GM21515 (cell line): ENCODE results near the gene KRT36.

ENCODE experiments used
- ATAC-seq: cut with Tn5 transposase; IDR thresholded peaks from one replicate; pipeline ENCODE4 v1.9.1; 2021; ENCODE audit not compliant: unreplicated experiment

Gene KRT36

DNA sequence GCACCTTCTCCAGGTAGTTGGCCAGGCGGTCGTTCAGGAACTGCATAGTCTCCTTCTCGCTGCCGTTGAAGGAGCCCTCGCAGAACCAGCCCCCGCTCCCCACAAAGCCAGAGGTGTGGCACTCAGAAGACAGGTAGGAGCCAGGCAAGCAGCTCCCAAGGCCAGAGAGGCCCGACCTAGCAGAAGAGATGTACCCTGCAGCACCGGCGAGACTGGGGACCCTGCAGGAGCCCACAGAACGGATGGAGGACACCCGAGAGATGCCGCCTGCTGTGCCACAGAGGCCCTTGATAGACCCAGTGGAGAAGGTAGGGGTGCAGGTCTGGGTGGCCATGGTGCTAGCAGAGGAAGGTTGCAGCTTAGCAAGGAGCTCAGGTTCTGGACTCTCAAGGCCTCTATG lies at the start of gene KRT36:
Gene KRT36, minus strand, starts transcription at position 380 of the 400 bp plus-strand sequence. Its CDS starts 46 bp downstream, at position 334.
- ATAC-seq = no peak

- no peak for ATAC-seq
Measured at GRCh38 chr17:41539071-41539492, 49.4 kb upstream of the KRT36 start.

GRCh38 chr17:41538565-41538991 lies 48.9 kb upstream of the KRT36 start:
- ATAC-seq = no peak

- no peak for ATAC-seq
Measured at GRCh38 chr17:41537990-41538389, 48.3 kb upstream of the KRT36 start.

GRCh38 chr17:41537614-41537954 lies 47.9 kb upstream of the KRT36 start:
- no peak for ATAC-seq

GRCh38 chr17:41536741-41537613 lies 47.3 kb upstream of the KRT36 start:
- ATAC-seq = no peak

DNA sequence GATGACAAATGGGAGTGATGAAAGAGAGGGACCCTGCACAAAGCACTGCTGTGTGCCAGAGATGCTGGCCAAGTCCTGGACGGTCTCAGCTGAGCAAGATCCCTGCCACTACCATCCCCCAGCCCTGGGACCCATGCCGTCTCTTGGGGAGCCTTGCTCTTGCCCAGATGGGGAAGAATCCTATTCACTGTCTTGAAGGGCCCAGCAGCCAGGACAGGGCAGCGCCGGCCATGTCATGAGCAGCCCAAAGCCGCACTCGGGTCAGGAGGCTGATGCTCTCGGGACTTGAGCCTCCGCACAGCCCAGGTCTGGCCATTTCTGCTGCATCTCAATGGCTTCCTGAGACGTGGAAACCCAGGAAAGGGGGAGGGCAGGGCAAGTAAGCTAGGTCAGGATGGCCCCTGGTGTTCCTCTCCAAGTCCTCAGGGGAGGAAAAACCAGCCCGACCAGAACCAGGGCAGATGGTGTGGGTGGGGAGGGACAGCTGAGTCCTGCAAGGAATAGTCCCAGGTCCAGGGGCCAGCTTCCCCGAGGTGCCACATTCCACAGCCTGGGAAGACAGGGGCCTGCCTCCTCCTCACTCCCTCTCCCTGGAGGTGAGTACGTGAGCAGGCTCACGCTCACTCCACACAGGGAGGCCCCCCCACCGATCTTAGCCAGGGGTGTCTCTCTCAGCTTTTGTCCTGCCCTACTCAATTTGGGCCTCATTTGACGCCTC lies 46.2 kb upstream of the KRT36 start:
- no peak for ATAC-seq

DNA sequence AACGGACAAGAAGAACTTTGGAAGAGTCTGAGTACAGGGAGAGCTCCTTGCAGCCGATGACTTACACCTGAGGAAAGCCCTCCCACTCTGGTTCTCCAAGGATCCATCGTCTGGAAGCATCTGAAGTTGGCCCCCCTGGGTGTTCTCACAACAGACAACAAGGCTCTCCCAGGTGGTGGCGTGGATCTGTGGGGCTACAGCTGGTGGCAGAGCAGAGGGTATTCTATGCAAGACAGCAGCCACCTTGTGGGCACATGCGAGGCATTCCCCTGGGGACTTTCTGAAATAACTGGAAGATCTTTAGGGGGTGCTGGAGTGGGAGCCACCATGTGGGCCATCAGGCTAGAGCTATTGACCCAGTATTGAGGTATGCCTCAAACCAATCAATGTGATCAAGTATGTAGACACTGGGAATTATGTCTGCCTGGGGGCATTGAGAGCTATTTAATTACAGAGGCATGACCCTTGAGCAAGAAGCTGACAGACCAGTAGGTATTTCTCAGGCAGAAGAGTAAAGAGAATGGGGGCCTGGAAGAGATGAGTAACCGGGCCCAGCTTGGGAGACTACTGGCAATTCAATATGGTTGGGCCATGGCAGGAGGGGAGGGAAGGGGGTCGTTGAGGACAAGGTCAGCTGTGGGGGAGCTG lies 45.3 kb upstream of the KRT36 start:
- no peak for ATAC-seq

DNA sequence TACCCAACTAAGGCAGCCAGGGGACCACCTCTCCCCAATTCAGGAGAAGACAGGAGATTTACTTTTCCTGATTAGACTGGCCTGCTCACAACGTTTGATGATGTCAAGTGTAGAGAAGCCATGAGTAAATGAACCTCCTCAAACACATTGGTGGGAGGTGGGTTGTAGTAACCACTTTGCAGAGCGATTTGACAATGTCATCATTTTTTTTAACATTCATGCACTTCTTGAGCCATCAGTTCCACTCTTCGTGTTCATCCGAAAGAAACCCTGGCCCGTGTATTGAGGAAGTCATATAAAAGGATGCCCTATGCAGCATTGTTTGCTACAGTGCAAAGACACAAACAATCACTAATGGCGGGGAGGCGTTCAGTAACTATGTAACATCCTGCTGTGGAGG lies 43.9 kb upstream of the KRT36 start:
- ATAC-seq = no peak

- no peak for ATAC-seq
Measured at GRCh38 chr17:41532947-41533570, 43.3 kb upstream of the KRT36 start.

- ATAC-seq = no peak
Measured at GRCh38 chr17:41531993-41532392, 42.3 kb upstream of the KRT36 start.

DNA sequence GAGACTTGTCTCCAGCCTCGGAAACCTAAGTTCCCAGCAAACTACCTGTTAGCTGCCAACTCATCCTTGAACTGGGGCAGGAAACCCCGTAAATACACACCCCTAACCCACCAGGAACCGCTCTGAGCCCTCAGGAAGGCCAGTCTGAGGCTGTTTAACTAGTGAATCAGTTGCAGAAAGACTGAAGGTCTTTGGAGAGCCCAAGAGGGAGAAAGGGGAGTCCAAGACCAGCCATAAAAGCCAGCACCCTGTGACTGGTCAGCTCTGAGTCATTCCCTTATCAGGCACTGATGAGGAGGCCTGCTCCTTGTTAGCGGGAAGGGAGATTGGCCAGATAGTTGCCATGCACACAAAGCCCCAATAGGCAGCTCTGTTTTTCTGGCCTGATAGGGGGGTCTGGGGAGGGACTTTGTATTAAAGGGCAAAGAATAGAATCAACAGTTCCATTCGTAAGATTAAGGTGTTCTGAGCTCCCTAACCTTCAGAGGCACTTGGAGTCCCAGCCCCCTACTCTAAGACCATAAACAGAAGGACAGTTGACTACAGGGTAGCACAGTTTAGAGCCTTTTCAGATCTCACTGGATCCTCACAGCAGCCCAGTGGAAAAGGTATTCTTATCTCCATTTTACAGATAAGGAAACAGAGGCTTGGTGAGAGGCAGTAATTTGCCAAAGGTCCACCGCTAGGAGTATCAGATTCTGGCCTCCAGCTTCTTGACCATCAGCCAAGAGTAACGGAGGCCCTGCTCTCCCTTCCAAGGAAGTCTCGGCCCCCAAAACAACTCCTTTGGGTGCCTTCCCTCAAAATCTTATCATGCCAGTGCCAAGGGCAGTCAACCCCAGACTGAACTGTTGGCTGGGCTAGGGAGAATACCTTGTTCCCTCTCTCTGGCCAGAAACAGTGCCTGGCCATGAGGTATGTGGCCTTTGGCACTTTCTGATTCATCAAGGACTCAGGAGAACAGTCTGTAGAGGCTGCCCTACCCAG lies 40.6 kb upstream of the KRT36 start:
- ATAC-seq = no peak

DNA sequence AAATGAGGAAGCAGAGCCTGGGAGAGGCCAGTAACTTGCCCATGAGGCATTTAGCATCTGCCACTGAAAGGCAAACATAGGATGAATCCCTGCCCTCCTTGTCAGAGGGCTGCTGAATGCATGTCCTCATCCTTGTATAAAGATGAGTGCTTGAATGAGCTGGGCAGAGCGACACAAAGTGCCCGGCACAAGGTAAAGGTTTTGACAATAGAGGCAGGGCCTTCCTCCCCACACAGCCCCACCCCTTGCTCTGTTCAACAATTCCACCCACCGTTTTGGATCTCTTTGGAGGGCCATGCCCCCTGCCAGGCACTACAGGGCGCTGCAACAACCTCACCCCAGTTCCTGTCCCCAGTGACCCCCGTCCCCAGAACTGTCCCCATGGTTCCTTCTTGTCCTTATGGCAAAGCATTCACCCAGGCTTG lies 39.8 kb upstream of the KRT36 start:
- ATAC-seq = no peak

DNA sequence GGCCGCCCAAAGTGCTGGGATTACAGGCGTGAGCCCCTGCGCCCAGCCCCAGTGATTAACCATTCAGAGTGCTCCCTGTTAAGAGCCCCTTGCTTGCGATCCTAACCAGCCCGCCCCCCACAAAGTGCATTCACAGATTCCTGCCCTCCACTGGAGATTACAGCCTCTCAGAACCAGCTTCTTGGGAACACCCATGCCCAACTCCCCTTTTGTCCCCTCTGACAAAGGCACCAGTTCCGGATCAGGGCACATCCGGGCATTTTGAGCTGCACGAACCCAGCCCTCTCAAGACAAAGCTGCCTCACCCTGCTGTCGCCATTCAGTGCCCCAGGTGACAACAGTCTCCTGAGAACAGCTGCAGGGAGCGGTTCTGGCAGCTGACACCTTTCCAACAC lies 39.2 kb upstream of the KRT36 start:
- ATAC-seq = no peak

DNA sequence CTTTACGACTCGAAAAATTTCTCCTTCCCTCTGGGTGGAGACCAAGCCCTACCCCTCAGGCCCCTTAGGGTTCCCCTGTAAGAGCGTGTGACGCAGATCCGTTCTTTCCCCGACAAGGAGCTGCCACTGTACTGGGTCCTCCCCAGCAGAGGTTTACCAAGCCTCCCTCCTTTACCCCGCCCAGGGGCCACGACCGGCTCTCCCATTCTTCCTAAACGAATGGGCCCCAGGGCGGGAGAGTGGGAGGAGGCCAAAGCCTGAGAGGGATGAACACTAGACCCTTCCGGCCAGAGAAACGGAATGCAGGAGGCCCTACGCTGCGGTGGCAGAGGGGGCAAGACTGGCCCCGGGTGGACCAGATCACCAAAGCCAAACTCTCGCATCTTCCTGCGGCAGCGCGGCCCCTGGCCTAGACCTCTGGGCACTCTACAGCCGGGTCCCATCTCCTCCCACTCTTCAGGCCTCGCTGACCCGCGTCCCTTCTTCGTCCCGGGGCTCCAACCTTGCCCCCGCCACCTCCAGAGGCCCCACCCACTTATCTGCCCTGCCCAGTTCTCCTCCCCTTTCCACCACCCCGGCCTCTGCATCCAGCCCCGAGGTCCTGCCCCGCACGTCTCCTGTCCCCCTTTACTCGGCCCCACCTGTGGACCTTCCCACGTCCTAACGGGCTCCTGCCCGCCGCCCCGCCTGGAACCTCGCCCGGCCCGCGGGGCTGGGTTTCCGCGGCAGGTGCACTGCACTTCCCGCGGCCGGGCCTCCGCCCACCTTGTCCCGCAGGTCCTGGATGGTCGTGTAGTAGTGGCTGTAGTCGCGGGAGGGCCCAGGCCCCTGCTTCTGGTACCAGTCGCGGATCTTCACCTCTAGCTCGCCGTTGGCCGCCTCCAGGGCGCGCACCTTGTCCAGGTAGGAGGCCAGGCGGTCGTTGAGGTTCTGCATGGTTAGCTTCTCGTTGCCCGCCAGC lies 37.6 kb upstream of the KRT36 start:
- ATAC-seq = no peak

GRCh38 chr17:41524261-41524660 lies 34.6 kb upstream of the KRT36 start:
- ATAC-seq = no peak

DNA sequence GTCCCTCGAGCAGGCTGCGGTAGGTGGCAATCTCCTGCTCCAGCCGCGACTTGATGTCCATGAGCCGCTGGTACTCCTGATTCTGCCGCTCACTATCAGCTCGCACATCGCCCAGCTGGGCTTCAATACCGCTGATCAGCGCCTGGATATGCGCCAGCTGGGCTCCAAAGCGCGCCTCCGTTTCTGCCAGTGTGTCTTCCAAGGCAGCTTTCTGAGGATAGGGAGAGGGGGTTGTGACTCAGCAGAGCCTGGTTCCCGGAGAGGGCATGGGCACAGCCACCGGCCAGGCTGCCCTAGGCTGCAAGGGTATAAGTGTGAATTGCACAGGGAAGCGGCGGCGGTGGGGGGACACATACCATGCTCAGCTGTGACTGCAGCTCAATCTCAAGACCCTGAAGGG lies 34.1 kb upstream of the KRT36 start:
- ATAC-seq = no peak

GRCh38 chr17:41523225-41523593 lies 33.5 kb upstream of the KRT36 start:
- no peak for ATAC-seq
